Measurements from ENCODE around the gene NR2E1.

Gene NR2E1

DNA sequence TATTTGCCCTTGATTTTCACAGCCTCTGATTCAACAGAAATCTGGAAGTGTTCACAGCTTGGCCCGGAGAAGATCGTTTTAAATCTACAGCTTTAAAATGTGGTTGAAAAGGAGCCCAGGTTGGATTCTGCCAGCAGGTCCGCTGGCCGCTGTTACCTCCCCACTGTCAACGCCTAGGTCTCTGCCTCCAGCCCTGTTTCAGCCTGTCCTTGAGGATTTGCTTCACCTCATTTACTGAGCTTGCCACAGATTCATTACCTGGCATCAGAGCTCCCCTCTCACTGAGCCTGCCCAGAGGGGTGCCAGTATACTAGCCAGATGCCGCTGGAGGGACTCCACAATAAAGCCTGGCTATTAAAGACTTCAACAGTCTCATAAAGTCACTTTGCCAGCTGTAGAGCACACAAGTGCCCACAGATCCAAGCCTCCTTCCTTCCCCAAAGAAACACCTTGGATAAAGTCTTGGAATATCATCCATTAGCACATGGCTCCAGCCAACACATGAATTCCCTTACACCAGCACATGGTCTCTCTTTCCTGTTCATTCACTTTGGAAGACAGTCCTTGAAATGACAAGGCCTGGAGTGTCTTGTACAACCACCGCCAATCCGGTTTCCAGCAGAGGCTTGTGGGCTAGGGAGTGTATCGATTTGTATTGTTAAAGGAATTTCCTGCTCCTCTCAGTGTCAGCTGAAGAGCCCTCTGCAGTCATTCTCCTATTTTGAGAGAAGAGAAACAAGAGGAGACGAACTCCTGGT lies 9.5 kb upstream of the NR2E1 start:
- DNase-seq, result peak; percentile 87

DNA sequence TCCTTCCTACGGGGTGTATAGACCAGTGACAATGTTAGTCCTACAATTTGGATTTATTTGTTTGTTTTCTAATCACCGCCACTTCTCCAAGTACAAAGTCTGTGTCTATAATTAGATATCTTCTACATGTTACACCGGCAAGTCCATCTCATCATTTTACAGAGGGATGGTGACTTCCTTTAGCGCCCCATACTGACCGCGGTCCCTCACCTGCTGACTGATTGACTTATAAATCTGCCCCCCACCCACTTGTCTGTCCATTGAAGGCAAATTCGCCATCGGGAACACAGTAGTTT lies 8.9 kb upstream of the NR2E1 start:
- DNase-seq, result no peak

DNA sequence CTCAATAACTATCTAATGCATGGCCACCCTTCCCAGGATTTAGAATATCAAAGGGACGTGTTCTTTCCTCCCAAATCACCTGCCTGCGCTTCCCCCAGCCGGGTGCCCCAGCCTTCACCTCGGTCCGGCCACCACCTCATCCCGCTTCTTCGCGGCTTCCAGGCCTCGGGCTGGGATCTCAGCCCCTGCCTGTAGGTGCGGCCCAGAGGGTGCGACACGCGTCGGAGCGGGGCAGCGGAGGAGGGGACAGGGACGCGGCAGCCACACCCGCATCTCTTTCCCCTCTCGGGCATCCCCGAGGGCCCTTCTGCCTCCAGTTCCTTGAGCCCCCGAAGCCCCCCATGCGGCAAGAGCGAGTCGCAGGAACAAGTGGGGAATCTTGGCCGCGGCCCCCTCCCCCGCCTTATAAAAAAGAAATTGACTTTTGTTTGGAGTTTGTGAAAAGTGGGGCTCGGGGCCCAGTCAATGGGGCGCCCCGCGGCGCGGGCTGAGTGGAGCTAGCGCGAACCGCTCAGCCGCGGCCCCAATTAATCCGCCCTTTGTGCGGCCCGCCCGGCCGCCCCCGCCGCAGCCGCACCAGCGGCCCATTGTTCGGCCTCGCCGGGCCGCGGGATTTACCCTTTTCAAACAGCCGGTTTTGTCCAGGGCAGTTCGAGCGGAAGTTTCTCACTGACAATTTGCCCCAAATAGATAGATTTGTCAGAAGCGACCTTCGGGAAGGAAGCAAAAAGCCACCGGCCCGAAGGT lies 8.4 kb upstream of the NR2E1 start:
- DNase-seq, result no peak

DNA sequence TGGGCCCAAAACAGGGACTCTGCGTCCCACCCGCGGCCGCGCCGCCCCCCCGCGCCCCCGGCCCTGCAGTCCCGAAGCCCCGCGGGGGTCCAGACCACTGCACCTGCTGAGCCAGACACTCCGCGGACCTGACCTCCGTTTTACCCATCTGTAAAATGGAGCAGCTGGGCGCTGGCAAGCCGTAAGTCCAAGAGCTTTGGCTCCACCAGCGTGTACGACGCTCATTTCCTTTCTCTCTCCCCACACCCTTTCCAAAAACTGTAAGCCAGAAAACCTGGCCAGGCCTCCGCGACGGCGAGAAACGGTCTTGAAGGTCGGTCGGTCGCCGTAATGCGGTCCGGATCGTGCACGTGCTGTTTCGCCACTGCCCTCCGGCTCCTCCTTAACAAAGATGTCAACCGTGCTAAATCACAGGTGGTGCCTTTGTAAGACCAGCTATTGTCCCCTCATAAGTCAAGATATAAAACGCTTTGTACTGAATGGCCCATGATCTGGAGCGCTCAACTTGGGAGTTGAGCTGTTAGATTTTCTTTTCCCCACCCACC lies 7.8 kb upstream of the NR2E1 start:
- DNase-seq, result no peak

DNA sequence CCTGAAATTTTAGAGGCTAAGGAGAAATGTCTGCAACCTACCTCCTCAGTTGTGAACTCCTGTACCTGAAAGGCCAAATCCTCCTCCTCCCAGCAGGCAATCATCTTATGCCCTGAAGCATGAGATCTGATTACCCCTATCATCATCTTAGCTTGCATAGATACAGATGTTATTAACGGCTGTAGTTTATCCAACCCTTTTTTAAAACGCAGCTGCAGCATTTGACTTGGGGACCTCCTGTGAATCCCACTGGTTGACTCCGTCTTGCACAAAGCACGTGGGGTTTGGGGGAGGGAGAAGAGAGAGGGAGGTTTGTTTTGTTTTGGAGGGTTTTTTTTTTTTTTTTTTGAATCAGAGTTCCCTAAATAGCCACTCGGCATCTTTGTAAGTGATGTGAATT lies 5.8 kb upstream of the NR2E1 start:
- peak; percentile 48 for DNase-seq

DNA sequence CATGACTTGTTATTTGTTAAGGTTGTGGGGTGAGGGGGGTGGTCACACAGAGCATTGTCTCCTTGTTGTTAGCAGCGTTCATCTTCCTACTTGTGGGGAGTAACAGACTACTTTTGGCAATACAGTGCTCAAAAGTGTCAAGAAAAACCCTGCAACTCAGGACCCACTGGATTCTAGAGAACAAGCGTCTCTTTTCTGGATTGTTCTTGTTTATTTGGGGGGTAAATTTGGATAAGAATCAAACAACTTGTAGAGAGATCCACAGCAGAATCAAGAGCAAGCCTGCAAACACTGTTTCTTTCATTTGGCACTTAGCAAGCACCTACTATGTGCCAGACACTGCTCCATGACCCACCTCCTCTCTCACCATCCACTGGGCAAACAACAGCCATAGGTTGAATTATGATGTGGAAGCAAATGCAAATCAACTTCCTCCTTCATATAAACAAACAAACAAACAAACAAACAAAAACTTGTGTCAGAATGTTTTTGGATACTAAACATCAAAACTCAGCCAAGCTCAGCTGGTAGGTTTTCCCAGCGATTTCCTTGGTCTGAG lies 4.0 kb upstream of the NR2E1 start:
- no peak for DNase-seq

DNA sequence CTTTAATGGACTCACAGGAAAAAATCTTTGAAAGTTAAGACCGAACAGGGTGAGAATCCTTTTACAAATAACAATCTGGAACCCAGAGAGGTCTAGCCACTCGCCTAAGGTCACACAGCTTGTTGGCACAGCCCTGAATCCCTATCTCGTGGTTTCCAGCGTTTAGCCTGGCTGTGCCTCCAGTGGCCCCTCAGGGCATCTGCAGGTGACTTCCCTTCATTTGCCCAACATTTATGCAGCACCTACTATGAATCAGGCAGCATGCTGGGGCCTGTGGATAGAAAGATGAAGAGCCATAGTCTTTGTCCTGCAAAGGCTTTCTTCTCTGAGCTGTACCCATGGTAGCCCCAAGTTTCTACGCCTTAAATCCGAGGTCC lies 2.6 kb upstream of the NR2E1 start:
- no peak for DNase-seq

DNA sequence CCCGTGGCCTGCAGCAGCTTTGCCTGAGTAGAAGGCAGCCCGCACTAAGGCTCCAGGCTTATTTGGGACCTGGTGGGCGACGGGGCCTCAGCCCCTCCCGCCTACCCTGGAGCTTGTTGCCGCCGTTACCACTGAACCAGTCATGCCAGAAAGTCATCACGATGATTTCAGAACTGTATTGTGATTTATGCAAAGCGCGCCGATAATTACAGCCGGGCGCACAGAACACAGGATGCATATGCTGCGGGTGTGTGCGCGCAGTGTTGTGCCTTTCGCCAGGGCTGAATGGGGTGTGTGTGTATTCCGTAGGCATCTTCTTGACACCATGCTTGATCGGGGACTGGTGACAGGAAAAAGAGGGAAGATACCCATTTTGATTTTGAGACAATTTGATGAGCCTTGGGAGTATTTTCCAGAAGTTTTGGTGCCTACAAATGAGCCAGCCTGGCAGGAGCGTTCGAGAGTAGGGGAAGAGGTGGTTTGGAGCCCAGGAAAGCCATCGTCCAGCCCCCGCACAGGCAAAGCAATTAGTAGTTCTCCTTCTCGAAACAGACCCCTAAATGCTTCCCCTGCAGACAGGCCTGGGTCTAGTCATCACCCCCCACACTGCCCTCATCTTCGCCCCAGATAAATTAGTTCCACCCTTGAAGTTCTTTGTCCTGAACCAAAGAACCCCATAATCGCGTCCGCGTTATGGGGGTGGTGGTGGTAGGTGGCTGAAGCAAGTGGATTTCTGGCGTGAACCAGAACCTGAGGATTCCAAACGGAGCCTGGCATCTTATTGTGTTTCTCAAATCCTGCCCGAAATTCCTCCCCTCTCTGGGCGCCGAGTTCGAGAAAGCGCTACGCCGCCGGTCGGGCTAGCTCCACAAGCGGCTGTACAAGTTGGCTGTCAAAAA lies 1.9 kb upstream of the NR2E1 start:
- DNase-seq, result no peak

DNA sequence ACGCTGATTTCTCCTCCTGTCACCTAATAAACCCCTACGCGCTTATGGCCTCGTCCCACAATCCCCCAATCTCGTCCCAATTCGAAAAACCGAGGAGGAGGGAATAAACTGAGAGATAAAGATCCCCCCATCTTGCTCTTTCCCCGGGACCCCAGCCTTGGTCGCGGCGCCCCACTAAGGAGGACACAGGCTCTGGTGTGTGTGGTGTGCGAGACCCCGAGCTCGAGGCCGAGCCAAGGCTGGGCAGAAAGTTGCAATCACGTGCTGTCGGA lies 1.3 kb upstream of the NR2E1 start:
- no peak for DNase-seq

DNA sequence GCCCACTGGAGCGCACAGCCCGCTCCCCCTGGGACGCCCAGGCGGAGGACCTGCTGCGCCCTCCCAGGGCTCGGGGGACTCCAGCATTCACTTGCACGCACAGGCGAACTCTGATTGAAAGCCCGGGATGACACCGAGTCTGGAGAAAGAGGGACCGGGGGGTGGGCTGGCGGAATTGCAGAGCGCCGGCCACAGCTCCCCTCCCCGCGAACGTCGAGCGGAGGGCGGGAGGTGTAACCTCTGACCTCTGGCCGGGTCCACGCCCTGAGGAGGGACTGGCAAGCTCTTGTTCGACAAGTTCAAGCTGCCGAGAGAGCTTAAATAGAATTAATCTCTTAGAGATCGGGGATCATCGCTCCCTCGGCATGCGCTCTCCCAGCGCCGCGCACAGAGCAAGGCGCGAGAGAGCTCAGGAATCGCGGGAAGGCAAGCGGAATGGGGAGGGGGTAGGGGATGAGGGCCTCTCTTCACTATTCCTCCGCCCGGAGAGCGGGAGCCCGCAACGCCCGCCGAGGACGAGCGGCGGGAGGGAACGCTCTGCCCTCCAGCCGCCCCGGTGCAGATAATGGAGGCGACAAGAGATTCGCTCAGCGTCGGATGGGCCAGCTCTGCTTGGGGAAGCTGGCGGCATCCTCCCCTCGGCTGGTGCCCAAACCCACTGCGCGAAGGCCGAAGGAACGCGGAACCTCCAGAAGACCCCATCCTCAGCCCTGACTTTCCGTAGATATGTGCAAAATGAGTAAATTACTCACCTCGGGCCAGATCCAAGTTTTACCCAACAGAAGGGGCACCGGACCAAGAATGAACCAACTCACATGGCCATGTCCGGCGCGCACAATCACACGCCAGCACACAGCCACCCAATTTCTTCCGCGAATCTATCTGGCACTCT lies 761 bp upstream of the NR2E1 start:
- peak; percentile 34 for DNase-seq

DNA sequence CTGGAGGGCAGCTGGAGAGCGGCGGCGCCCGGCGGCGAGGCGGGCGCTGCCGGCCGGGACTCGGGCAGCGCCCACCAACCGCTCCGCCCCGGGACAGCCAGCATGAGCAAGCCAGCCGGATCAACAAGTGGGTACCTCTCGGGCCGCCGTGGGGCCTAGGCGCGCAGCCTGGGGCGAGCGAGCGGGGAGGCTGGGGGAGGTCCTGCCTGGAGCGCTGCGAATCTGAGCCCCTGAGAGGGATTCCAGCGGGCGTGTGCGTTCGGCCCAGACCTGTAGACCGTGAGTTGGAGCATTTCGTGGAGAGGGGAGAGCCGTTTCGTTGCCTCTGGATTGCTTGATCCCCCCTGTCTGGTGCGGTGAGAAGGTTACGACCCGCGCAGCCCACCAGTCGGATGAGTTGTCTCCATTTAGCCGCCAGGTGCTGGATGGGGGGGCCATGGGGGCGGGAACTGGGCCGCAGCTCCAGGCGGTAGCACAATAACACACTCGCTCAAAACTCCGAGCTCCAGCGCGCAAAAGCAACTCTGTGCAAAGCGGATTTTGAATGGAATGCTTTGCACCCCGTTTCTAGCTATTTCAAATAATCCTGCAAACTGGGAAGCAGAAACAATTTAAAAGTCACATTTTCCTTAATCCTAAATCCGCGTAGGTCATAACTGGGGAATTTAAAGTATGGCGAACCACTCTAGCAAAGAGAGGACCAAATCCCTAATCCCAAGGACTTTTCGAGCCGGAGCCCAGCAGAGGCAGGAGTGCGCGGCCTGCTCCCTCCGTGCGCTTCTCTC lies 1.0 kb downstream of the NR2E1 start:
- no peak for DNase-seq

DNA sequence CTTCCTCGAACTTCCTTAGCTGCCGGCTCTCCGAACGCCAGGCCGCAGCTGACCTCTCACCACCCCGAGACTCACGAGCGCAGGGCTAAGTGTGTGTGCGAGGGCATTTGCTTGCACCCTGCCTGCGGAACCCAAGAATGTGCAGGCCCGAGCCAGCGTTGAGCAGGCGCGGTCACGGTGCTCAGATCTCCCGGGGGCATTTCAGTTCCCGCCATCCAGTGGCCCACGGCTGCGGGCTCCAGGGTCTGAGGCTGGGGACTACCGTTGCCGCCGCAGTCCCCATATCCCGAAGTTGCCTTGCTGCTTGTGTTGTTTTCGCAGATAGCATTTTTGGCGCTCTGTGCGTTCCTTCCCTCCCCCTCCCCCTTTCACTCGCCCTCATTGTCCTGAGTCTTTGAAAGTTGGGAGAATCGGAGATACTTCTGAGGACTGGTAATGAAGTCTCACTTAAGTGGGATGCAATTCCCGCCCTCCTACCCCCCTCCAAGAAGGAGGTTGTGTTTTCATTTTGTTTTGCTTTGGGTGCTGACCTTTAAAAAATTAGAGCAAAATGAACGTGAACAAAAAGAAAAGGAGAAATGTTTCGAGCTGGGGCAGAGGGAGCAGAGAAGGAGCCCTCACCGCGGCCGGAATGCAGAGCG lies 1.7 kb downstream of the NR2E1 start:
- no peak for DNase-seq

DNA sequence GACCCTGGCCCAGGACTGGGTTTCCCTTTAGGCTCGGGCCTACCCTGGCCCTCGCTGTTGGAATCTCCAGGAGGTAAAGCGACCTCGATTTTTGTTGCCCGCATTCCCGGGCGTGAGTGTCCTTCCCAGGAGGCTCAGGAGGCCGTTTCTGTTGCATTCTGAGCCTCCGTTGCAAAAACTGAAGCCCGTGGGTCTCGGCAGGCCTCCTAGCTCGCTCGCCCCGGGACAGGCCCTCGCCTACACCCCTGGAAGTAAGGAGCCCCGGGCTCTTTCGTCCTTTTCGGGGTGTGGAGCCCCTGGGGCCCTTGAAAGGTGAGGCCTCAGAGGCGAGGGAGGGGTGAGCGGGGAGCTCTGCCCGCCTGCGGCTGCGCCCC lies 2.3 kb downstream of the NR2E1 start:
- no peak for DNase-seq

DNA sequence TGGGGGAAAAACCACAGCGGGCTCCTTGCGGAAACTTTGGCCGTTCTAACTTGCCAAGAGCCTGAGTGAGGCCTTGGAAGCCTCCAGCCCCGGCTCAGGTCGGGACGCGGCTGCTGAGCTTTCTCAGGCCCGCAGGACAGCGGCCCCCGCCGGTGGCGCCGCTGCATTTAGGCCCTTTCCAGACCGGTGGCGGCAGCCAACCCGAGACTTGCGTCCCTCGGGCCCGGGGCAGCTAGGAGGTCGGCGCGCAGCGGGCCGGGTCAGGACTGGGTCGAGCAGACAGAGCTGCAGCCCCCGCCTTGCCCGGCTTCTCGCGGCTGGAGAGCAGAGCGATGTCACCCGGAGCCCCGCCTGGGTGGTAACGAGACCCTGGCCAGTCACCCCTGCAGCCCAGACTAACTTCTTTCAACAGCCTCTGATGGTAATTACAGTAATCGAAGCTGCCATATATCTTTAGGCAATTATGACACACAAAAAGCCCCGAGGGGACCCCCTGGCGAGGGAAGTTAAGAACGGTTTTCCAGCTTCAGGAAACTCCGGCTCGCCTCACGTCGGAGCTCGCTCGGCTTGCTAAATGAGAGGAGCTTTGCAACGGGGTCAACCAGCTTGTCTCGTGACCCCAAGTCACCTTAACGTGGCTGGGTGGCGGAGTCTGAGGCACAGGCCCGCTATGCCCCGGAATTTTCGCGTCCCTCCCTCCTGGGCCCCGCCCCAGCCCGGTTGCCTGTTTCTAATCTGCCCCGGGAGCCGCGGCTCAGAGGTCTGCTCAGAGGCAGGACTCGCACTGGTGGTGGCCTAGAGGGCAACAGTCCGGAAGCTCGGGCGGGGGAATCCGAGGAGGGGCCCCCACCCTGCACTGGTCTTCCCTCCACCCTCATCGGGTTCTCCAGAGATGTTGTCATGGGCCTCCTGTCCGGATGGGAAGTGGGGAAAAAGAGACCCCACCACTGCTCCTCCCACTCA lies 3.0 kb downstream of the NR2E1 start:
- no peak for DNase-seq

DNA sequence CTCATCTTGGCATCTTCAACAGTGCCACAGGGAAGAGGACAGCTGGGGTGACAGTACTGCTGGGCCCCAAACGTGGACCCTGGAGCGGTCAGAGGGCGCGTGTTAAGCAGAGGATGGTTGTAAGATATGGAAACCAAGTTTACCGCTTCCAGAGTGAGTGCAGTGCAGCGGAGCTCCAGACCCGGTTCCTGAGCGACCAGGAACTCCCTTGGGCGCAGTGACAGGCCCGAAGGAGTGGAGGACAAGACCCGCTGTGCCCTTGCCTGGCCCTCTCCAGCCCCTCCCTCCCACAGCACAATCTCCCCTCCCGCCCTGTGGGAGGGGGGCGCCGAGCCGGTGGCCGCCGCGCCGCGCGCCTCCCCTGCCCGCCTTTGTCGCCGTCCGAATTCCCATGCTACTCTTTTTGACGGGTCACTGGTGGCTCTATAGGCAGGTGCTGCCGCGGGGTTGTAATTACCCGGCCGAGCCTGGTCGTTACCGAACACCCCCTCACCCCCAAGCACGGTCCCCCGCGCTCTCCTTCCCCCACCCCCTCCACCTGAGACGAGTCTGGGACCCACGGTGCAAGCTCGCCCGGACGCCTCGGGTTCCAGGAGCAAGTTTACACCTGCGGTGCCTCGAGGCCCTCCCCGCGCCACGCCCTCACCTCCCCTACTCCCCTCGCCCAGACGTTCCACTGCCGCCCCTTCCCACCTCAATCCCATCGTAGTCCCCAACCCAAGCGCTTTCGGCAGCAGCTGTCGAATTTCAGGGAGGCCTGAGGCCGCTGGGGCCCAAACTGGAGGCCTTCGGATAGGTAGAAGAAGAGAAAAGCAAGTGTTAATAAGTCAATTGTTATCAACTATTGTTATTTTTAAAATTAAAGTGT lies 3.9 kb downstream of the NR2E1 start:
- no peak for DNase-seq

DNA sequence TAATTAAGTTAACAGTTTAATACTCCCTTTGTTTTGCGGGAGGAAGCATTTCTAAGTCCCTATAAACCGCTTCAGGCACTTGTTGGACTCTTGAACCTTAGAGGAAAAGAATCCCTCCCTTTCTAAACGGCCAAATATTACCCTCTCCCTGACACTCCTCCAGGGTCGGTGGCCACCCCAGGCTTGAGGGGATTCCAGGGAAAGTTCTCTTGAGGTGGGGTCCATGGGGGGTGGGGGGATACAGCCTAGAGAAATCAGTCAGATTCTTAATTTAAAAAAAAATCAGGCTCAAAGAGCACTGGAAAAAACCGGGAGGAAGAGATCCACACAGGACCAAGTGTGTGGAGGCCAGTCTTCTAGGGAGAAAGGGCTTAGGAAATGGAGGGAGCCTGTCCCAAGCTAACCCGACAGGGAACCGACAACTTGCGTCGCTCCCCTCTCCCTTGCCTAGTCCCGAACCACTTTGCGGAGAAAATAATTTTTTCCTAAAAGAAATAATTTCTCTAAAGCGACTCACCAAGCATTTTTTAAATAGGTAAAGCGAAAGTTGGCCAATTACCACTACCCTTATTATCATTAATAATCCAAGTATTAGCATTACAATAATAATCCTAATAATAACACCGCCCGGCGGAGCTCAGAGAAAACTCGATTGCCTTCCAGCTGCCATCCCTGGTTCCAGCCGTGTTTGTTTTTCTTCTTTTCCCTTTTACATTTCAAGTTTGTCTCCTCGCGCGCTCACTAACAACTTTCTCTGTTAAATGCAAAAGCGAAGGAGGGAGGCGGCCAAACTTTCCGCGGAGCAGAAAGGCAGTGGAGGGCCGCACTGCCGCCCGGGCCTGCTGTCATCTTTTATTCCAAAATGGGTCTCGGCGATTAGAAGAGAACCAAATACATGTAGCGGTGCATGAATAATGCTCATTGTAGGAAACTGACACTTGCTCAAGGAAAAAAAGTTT lies 4.8 kb downstream of the NR2E1 start:
- DNase-seq, result no peak

DNA sequence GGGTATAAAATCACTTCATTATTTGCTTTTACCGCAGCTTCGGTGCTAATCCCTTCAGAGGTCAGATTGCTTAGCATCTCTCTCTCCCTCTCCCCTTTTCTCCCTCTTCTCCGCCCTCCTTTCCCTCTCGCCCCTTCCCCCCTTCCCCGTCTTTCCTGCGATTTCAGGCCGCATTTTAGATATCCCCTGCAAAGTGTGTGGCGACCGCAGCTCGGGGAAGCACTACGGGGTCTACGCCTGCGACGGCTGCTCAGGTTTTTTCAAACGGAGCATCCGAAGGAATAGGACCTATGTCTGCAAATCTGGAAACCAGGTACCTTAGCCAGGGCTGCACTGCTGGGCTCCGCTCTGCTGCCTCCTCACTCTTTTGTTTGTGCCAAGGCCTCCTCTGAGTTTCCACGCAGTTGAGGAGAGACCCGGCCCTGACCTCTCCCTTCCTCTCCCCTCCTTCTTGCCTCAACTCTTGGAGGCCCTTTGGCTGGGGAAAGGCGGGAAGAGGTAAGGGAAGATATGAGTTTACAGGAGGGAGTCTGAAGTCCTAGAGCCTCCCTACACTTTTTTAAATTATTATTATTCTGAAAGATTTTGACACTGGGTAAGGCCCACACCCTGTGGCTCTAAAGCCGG lies 5.6 kb downstream of the NR2E1 start:
- DNase-seq, result no peak
